Measurements from ENCODE around the gene ZNF484.
"Not testable (repeated sequence)": the region's sequence is repeated elsewhere in the genome, so short reads cannot be mapped to it uniquely, and the experiment has no call there.

- TF ChIP-seq, protein P1, sequence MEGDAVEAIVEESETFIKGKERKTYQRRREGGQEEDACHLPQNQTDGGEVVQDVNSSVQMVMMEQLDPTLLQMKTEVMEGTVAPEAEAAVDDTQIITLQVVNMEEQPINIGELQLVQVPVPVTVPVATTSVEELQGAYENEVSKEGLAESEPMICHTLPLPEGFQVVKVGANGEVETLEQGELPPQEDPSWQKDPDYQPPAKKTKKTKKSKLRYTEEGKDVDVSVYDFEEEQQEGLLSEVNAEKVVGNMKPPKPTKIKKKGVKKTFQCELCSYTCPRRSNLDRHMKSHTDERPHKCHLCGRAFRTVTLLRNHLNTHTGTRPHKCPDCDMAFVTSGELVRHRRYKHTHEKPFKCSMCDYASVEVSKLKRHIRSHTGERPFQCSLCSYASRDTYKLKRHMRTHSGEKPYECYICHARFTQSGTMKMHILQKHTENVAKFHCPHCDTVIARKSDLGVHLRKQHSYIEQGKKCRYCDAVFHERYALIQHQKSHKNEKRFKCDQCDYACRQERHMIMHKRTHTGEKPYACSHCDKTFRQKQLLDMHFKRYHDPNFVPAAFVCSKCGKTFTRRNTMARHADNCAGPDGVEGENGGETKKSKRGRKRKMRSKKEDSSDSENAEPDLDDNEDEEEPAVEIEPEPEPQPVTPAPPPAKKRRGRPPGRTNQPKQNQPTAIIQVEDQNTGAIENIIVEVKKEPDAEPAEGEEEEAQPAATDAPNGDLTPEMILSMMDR (IDR thresholded peaks at IDR 0.05 in 2 of 3, conservative IDR thresholded peaks at IDR 0.05 in 1 of 3; ENCODE audit: borderline replicate concordance in 1 of 3, insufficient read depth in 1 of 3, low read depth in 2 of 3, low read length in 2 of 3): not testable (repeated sequence)
- TF ChIP-seq YY1 (IDR thresholded peaks at IDR 0.05; ENCODE audit: extremely low read depth, insufficient replicate concordance, low read depth, low read length); POLR2A (IDR thresholded peaks at IDR 0.05; ENCODE audit: borderline replicate concordance, extremely low read depth, insufficient read depth, insufficient read length); SP1 (IDR thresholded peaks at IDR 0.05; ENCODE audit: low read depth); EGR1 (IDR thresholded peaks at IDR 0.05; ENCODE audit: low read depth); FOSL1 (IDR thresholded peaks at IDR 0.05; ENCODE audit: low read depth): not testable (repeated sequence)
These were observed 16.2 kb upstream of the ZNF484 start for GRCh38 chr9:92893916-92894610.
